ENCODE measurements around the gene FSD1. TPM values are rescaled to one million over a fixed set of nuclear protein-coding genes. Genes with fewer than 3 reads are reported as not detected.
"Not testable (repeated sequence)": the region's sequence is repeated elsewhere in the genome, so short reads cannot be mapped to it uniquely, and the experiment has no call there.

FSD1 gene
- total RNA-seq, 4 donors from 2014 or later: not detected

GRCh38 chr19:4279267-4279529 is 25.2 kb upstream of the FSD1 start:
- WGBS: 0% methylated on average over 13 of the region's 30 CpGs
- Histone ChIP-seq H3K27me3 (peaks cover 59% of the 10 kb centered on the region), H3K4me1 (peaks cover 16% of the 10 kb centered on the region), H3K9me3 (no peaks in the 10 kb centered on the region), H3K27ac (no peak overlapping the region), H3K36me3 (no peaks in the 10 kb centered on the region), H3K4me3 (peak overlapping the region; percentile 29)
- DNase-seq (ENCODE audit: low spot score in 2 of 2): no peak
- TF ChIP-seq POLR2A (IDR thresholded peaks at IDR 0.05): no peak
- TF ChIP-seq EP300 (IDR thresholded peaks at IDR 0.05): no peak
- no peak for TF ChIP-seq POLR2AphosphoS5 (IDR thresholded peaks at IDR 0.05)

GRCh38 chr19:4279530-4280422 is 24.6 kb upstream of the FSD1 start:
- WGBS: 0% methylated on average over 10 of the region's 71 CpGs
- Histone ChIP-seq H3K4me3 (peak overlapping the region; percentile 29), H3K4me1 (peaks cover 16% of the 10 kb centered on the region), H3K27me3 (peaks cover 63% of the 10 kb centered on the region), H3K36me3 (no peaks in the 10 kb centered on the region), H3K9me3 (no peaks in the 10 kb centered on the region), H3K27ac (no peak overlapping the region)
- TF ChIP-seq EP300 (IDR thresholded peaks at IDR 0.05): no peak
- no peak for TF ChIP-seq POLR2AphosphoS5 (IDR thresholded peaks at IDR 0.05)
- no peak for TF ChIP-seq POLR2A (IDR thresholded peaks at IDR 0.05)
- no peak for TF ChIP-seq CTCF (IDR thresholded peaks at IDR 0.05)
- DNase-seq (ENCODE audit: low spot score in 2 of 2): no peak

GRCh38 chr19:4284176-4284958 is 20.0 kb upstream of the FSD1 start:
- DNase-seq (ENCODE audit: low spot score in 2 of 2): no peak
- Histone ChIP-seq H3K27me3 (peaks cover 63% of the 10 kb centered on the region), H3K9me3 (no peaks in the 10 kb centered on the region), H3K4me3 (no peak overlapping the region), H3K4me1 (peaks cover 5% of the 10 kb centered on the region), H3K36me3 (no peaks in the 10 kb centered on the region), H3K27ac (no peak overlapping the region)
- WGBS: 34% methylated on average over 19 of the region's 20 CpGs
- TF ChIP-seq POLR2A (IDR thresholded peaks at IDR 0.05) (no peak), POLR2AphosphoS5 (IDR thresholded peaks at IDR 0.05) (no peak), CTCF (IDR thresholded peaks at IDR 0.05) (no peak), EP300 (IDR thresholded peaks at IDR 0.05) (no peak)

- Histone ChIP-seq H3K27ac (no peak overlapping the region), H3K27me3 (peaks cover 59% of the 10 kb centered on the region), H3K36me3 (no peaks in the 10 kb centered on the region), H3K9me3 (no peaks in the 10 kb centered on the region), H3K4me3 (no peak overlapping the region), H3K4me1 (peaks cover under 1% of the 10 kb centered on the region)
- 52% methylated on average over 6 of the region's 6 CpGs for whole genome bisulfite sequencing
- no peak for DNase-seq (ENCODE audit: low spot score in 2 of 2)
- TF ChIP-seq POLR2A (IDR thresholded peaks at IDR 0.05) (no peak), CTCF (IDR thresholded peaks at IDR 0.05) (no peak)
Measured at GRCh38 chr19:4284974-4285373, 19.4 kb upstream of the FSD1 start.

GRCh38 chr19:4286141-4286540 is 18.3 kb upstream of the FSD1 start:
- not testable (repeated sequence) for DNase-seq (ENCODE audit: low spot score in 2 of 2); H3K36me3 ChIP-seq; H3K27ac ChIP-seq; H3K4me3 ChIP-seq; H3K4me1 ChIP-seq; H3K9me3 ChIP-seq
- H3K27me3 ChIP-seq: peaks cover 50% of the 10 kb centered on the region
- WGBS: 92% methylated on average over 4 of the region's 4 CpGs

GRCh38 chr19:4288091-4288777 is 16.2 kb upstream of the FSD1 start:
- no peak overlapping the region for H3K4me3 ChIP-seq
- TF ChIP-seq CTCF (IDR thresholded peaks at IDR 0.05): no peak
- TF ChIP-seq POLR2AphosphoS5 (IDR thresholded peaks at IDR 0.05): no peak
- no peak for TF ChIP-seq EP300 (IDR thresholded peaks at IDR 0.05)
- TF ChIP-seq POLR2A (IDR thresholded peaks at IDR 0.05): no peak
- H3K27me3 ChIP-seq: peaks cover 36% of the 10 kb centered on the region
- no peaks in the 10 kb centered on the region for H3K9me3 ChIP-seq
- no peak for DNase-seq (ENCODE audit: low spot score in 2 of 2)
- H3K4me1 ChIP-seq: no peaks in the 10 kb centered on the region
- H3K36me3 ChIP-seq: no peaks in the 10 kb centered on the region
- WGBS: 79% methylated on average over 13 of the region's 16 CpGs
- H3K27ac ChIP-seq: no peak overlapping the region
